Activated CD4-positive, alpha-beta T cell treated with anti-CD3 and anti-CD28 coated beads, Interleukin-2, Interleukin-6, amounts not matched to agents 100 ng/mL and 50 ng/mL, durations not matched to agents 16 hours and 8 hours (primary cell): Measurements from ENCODE around the gene CFAP92.

Experiments used
- DNase-seq: peaks from one replicate; pipeline ENCODE4 v3.0.0-alpha.2; 2020

Gene CFAP92

DNA sequence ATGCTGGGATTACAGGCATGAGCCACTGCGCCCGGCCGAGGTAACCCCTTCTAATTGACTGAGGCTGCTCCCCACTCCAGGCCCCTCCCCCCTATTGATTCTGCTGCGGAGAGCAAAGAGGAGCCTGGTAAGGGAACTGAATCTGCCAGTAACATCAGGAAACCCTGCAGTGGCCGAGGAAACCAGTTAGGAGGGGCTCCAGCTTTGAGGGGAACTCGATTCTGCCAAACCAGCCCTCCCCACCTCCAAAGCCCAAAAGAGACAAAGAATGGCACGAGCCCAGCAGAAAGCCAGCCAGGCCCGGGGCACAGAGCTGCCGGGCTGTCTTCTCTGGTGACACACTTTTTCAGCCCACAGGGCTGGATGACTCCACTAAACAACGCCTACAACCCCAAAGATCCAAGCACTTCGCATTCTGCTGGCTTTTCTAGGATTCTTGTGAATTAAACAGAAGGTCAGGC lies 129.5 kb downstream of the CFAP92 start:
- no peak for DNase-seq

DNA sequence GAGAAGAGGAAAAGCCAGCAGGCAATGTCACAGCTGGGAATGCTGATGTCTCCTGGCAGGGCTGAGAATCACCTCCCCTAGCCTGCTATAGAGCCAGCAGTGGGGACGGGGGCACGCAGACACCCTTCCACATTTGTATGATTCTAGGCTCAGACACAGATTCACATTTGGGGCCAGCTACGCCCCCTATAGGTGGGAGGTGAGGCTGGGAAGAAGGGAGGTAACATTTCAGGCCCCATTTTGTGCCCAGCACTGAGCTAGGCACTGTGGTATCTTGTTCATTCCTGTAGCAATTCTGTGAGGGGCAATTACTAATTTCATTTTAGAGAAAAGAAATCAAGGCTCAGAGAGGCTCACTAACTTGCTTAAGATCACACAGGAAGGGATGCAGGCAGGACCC lies 130.3 kb downstream of the CFAP92 start:
- DNase-seq = peak; percentile 38

GRCh38 chr3:128861491-128861890 lies 132.4 kb downstream of the CFAP92 start:
- no peak for DNase-seq
